ENCODE results near the gene CAMKMT.

CAMKMT gene

GRCh38 chr2:44684559-44684958 lies 322.8 kb downstream of the CAMKMT start:
- DNase-seq (ENCODE audit: low read depth in 2 of 3, low spot score in 1 of 3) = no peak

DNA sequence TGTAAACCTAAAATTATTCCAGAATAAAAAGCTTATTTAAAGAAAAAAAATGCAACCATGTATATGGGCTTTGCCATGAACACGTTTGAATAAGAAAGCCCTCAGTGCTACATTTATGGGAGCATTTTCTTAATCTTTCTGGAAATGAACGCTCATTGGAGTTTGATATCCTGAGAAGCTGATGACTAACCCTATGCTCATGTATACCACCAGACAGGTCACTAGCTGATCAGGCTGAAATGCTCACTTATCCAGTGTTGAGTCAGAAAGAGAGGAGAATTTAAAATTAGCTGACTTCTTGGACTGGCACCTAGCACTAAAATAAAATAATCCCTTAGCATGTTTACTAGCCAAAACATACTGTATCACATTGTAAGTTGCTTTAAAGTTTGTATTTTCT lies 324.8 kb downstream of the CAMKMT start:
- DNase-seq (ENCODE audit: low read depth in 2 of 3, low spot score in 1 of 3) = no peak

GRCh38 chr2:44687686-44688455 lies 326.1 kb downstream of the CAMKMT start:
- no peak for DNase-seq (ENCODE audit: low read depth in 2 of 3, low spot score in 1 of 3)

- DNase-seq (ENCODE audit: low read depth in 2 of 3, low spot score in 1 of 3) = no peak
These were observed 326.8 kb downstream of the CAMKMT start for GRCh38 chr2:44688456-44689124.

DNA sequence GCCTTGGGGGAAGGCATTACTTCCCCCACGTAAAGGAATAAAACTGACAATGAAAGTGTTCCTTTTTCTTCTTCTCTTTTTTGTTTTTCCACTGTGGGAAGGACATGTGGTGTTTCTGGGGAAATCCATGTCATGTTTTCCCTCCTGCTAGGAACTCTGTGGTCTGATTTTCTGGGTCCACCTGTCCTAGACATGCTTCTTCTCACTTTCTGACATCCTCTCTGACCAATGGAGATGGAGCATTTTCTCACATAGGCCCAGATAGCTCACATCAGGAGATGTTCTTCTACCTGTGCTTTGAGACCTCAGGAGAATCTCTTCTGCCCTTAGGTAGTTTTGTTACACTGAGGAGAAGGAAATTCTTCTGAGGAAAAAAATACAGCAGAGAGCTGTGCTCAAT lies 327.8 kb downstream of the CAMKMT start:
- no peak for DNase-seq (ENCODE audit: low read depth in 2 of 3, low spot score in 1 of 3)

GRCh38 chr2:44691174-44691785 lies 329.5 kb downstream of the CAMKMT start:
- DNase-seq (ENCODE audit: low read depth in 2 of 3, low spot score in 1 of 3) = no peak

- DNase-seq (ENCODE audit: low read depth in 2 of 3, low spot score in 1 of 3) = no peak
These were observed 331.1 kb downstream of the CAMKMT start for GRCh38 chr2:44692821-44693220.

DNA sequence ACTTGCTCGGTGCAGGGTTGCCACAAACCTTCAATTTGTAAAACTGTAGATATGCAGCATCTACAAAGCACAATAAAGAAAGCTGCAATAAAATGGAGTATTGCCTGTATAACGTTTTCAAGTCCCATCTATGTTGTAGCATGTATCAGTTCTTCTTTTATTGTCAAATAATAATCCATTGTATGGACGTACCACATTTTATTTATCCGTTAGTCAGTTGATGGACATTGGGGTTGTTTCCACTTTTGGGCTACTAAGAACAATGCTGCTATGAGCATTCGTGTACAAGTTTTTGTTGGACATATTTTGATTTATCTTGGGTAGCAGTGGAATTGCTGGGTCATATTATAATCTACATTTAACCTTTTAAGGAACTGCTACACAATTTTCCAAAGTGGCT lies 339.1 kb downstream of the CAMKMT start:
- DNase-seq (ENCODE audit: low read depth in 2 of 3, low spot score in 1 of 3) = no peak

- DNase-seq (ENCODE audit: low read depth in 2 of 3, low spot score in 1 of 3) = no peak
These were observed 343.6 kb downstream of the CAMKMT start for GRCh38 chr2:44705356-44705755.

DNA sequence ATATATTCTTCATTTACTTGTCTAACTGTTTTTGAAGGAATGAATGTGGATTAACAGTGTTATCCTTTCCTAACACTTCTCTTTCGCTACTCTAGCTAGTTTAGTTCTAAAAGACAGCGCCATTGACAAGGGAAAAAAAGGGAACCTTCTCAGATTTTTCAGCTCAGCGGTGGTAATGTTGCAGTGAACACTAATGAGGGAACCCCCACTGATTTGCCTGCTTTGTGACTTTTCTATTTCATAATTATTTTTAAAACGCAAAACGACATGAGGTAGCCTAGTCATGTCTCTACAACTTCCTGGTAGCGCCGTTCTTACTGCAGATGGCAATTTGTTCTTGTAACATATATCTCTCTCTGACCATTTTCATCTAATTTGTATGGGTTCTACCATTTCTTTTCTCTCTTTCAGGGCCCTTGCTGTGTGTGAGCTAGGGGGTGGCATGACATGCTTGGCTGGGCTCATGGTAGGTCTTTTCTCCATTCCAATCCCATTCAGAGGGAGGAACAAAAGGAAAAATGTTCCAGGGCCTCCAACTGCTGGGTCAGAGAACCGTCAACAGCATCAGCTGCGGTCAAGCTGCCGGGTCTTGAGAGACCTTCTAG lies 344.2 kb downstream of the CAMKMT start:
- no peak for DNase-seq (ENCODE audit: low read depth in 2 of 3, low spot score in 1 of 3)

DNA sequence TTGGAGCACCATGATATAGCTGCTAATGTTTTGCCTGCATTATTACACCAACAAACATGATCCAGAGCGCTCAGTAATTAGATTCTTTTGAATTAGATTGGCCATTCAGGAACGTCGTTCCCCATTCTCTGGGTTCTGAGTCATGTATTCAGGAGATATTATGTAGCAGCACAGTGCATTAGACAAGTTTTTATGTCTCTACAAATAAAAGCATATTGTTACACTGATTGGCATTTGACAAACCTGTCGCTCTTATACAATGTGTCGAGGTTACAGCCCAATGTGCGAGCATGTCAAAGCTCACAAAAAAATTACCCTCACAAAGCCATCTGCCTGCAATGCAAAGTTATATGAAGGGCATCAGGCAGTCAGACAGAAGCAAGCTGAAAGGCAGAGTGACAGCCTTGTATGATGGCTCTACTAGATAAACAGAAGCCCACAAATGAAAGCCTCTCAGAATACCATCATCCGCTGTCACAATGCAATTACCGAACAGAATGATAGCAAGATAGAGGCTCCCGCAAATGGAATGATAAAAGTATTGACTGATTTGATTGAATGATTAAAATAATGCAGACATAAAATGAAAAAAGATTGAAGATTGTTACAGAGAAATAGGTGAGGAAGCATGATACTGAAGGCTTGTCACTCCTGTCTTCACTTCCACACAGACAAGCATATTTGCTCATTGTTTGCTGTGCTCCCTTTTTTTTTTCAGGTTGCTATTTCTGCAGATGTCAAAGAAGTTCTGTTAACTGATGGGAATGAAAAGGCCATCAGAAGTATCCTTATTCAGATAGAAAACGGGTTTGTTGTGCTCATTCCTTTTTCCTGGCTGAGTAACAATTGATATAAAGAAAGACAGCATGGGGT lies 345.2 kb downstream of the CAMKMT start:
- no peak for DNase-seq (ENCODE audit: low read depth in 2 of 3, low spot score in 1 of 3)

GRCh38 chr2:44707945-44708660 lies 346.4 kb downstream of the CAMKMT start:
- DNase-seq (ENCODE audit: low read depth in 2 of 3, low spot score in 1 of 3) = no peak

DNA sequence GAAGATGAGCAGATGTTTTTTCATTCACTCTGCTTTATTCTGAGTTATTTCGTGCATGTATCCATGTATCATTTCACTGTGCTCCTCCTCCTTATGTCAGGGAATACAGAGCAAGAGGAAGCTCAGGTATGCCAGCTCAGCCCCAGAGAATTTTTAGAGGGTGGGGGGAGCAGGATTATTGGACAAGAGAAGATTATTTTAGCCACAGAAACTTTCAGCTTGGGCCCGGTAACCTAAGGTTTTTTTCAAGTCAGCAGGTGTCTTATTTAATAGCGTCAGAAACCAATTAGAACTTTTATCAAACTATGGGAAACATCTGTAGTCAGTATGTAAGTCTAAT lies 346.9 kb downstream of the CAMKMT start:
- no peak for DNase-seq (ENCODE audit: low read depth in 2 of 3, low spot score in 1 of 3)

GRCh38 chr2:44713170-44713569 lies 351.4 kb downstream of the CAMKMT start:
- DNase-seq (ENCODE audit: low read depth in 2 of 3, low spot score in 1 of 3) = no peak

- DNase-seq (ENCODE audit: low read depth in 2 of 3, low spot score in 1 of 3) = no peak
These were observed 353.9 kb downstream of the CAMKMT start for GRCh38 chr2:44715671-44716081.

GRCh38 chr2:44716131-44716530 lies 354.4 kb downstream of the CAMKMT start:
- no peak for DNase-seq (ENCODE audit: low read depth in 2 of 3, low spot score in 1 of 3)

- no peak for DNase-seq (ENCODE audit: low read depth in 2 of 3, low spot score in 1 of 3)
These were observed 356.7 kb downstream of the CAMKMT start for GRCh38 chr2:44718431-44718830.

DNA sequence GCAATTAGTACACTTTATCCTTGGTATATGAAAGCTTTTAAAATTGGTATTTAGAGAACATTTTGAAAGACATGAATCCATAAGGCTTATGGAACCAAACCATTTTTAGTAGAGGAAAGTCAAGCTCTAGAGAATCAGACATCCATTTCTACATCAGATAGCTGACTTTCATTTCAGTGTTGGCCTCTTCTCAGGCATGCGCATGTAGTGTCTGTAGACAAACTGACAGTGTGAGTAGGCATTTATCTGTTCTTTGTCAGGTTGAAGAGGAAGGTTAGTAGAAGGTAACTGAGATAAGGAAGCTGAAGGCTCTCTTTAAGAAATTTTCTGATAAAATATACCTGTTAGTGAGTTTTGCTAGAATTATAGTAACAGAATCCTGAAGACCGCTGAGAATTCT lies 357.8 kb downstream of the CAMKMT start:
- no peak for DNase-seq (ENCODE audit: low read depth in 2 of 3, low spot score in 1 of 3)

DNA sequence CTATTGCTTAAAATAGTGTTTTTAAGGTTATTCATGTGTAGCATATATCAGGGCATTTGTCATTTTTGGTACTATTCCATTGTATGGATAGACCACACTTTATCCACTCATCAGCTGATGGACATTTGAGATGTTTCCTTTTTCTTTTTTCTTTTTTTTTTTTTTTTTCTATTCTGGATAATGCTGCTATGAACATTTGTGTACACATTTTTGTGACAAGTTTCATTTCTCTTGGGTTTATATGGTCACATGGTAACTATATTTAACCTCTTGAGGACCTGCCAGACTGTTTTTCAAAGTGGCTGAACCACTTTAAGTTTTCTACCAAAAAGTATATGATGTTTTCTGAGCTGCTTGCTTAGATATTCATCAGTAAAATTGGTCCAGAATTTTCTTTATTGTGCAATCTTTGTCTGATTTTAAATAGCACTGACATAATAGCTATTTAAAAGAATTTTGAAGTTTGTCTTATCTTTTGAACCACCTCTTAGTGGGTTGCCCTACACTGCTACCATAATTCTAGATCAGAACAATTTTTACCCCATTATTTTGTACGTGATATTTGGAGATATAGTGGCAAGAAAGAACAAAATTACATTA lies 360.4 kb downstream of the CAMKMT start:
- no peak for DNase-seq (ENCODE audit: low read depth in 2 of 3, low spot score in 1 of 3)

GRCh38 chr2:44723921-44724320 lies 362.2 kb downstream of the CAMKMT start:
- no peak for DNase-seq (ENCODE audit: low read depth in 2 of 3, low spot score in 1 of 3)

Data from stimulated activated CD4-positive, alpha-beta T cell treated with anti-CD3 and anti-CD28 coated beads, Interleukin-12 subunit alpha, Interleukin-12 subunit beta, amount 100 ng/mL, for 48 hours (primary cell).